ENCODE data around the gene OBSCN. TPM values are rescaled to one million over a fixed set of nuclear protein-coding genes. Genes with fewer than 3 reads are reported as not detected.

OBSCN gene
- total and polyA plus RNA-seq, 2 donors (not counting 3 experiments of a cell fraction or from before 2014, with no cell fraction given) = 1.5 to 2.9 TPM

DNA sequence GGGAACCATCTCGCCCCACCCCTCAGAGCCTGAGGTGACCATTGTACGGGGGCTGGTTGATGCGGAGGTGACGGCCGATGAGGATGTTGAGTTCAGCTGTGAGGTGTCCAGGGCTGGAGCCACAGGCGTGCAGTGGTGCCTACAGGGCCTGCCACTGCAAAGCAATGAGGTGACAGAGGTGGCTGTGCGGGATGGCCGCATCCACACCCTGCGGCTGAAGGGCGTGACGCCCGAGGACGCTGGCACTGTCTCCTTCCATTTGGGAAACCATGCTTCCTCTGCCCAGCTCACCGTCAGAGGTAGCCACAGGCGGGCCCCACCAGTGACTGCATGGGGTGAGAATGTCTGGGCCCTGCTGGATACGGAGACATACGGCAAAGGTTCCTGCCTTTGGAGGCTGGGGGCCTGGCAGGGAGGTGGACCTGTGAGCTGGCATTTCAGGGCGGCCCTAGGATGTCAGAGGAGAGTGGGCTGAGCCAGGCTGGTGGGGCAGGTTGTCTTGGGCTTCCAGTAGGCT, 100.3 kb downstream of the OBSCN start:
- no peak overlapping the region for H3K27ac ChIP-seq (ENCODE audit: insufficient read depth, low read depth, low read length)
- BruUV-seq (replicated peaks) = no TSS peak
- H3K9me1 ChIP-seq (replicated peaks; ENCODE audit: control insufficient read depth, extremely low read depth, insufficient read depth, low read length) = no peaks in the 10 kb centered on the region
- DNase-seq (ENCODE audit: low read depth, low spot score) (no peak), FAIRE-seq (no peak)
- H3K27me3 ChIP-seq (ENCODE audit: control insufficient read depth in 2 of 2, insufficient read depth in 2 of 2, low read length in 2 of 2) = no peaks in the 10 kb centered on the region
- intact Hi-C loops (cut with micrococcal nuclease) = no loop called here
- dilution Hi-C loops (cut with MboI; ENCODE audit: extremely low pct_ligation_motif_present, low sequenced_read_pairs) = no loop called here
- H3K9me3 ChIP-seq (replicated peaks; ENCODE audit: control insufficient read depth, insufficient read depth, low read length) = no peaks in the 10 kb centered on the region
- no peak overlapping the region for H3K4me2 ChIP-seq (ENCODE audit: insufficient read depth, low read length)
- ChIA-PET POLR2A (no interaction called here), CTCF (interaction anchor here (1.6 kb wide), 1 partner anchor 14 kb away, joined by 3 read pairs; no protein-coding TSS in a partner anchor)
- no peaks in the 10 kb centered on the region for H3K36me3 ChIP-seq (ENCODE audit: control insufficient read depth in 2 of 2, extremely low read depth in 1 of 2, insufficient read depth in 2 of 2, low read length in 2 of 2)
- no peaks in the 10 kb centered on the region for H4K20me1 ChIP-seq (replicated peaks; ENCODE audit: control insufficient read depth, extremely low read depth, insufficient read depth, low read length)
- no peaks in the 10 kb centered on the region for H3K79me2 ChIP-seq (ENCODE audit: control insufficient read depth, insufficient read depth, low read length)
- TF ChIP-seq GATA2 (IDR thresholded peaks at IDR 0.05; ENCODE audit: insufficient read depth, insufficient read length, low read depth, low read length) (no peak), POLR2A (IDR thresholded peaks at IDR 0.05; ENCODE audit: low read depth, low read length) (no peak), JUN (IDR thresholded peaks at IDR 0.05; ENCODE audit: borderline replicate concordance, insufficient read depth, insufficient read length, low read depth) (no peak), FOS (IDR thresholded peaks at IDR 0.05; ENCODE audit: borderline replicate concordance, insufficient read depth, low read length) (no peak), POLR2AphosphoS5 (IDR thresholded peaks at IDR 0.05; ENCODE audit: insufficient read depth, low read depth, low read length) (no peak), MYC (IDR thresholded peaks at IDR 0.05; ENCODE audit: low read depth, low read length) (no peak), EZH2 (IDR thresholded peaks at IDR 0.05; ENCODE audit: borderline replicate concordance, low read depth, low read length, severe bottlenecking) (no peak)
- TF ChIP-seq, protein P1, sequence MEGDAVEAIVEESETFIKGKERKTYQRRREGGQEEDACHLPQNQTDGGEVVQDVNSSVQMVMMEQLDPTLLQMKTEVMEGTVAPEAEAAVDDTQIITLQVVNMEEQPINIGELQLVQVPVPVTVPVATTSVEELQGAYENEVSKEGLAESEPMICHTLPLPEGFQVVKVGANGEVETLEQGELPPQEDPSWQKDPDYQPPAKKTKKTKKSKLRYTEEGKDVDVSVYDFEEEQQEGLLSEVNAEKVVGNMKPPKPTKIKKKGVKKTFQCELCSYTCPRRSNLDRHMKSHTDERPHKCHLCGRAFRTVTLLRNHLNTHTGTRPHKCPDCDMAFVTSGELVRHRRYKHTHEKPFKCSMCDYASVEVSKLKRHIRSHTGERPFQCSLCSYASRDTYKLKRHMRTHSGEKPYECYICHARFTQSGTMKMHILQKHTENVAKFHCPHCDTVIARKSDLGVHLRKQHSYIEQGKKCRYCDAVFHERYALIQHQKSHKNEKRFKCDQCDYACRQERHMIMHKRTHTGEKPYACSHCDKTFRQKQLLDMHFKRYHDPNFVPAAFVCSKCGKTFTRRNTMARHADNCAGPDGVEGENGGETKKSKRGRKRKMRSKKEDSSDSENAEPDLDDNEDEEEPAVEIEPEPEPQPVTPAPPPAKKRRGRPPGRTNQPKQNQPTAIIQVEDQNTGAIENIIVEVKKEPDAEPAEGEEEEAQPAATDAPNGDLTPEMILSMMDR (IDR thresholded peaks at IDR 0.05; ENCODE audit: extremely low read depth in 1 of 2, insufficient read depth in 1 of 2, low read depth in 1 of 2, low read length in 2 of 2) = no peak
- TF ChIP-seq, protein P2, sequence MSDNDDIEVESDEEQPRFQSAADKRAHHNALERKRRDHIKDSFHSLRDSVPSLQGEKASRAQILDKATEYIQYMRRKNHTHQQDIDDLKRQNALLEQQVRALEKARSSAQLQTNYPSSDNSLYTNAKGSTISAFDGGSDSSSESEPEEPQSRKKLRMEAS (IDR thresholded peaks at IDR 0.05; ENCODE audit: insufficient read depth, insufficient read length) = no peak
- no peak overlapping the region for H3K4me3 ChIP-seq (replicated peaks in 1 of 3; ENCODE audit: insufficient read depth in 1 of 3, low read depth in 1 of 3, low read length in 3 of 3)
- H2AFZ ChIP-seq (ENCODE audit: low read depth, low read length) = no peak overlapping the region
- no peaks in the 10 kb centered on the region for H3K4me1 ChIP-seq (ENCODE audit: control insufficient read depth, extremely low read depth, insufficient read depth, low read length)
- H3K9ac ChIP-seq (replicated peaks; ENCODE audit: extremely low read depth, insufficient read depth, low read length) = no peak overlapping the region
